Measurements from ENCODE around the gene FLYWCH1. TPM values are rescaled to one million over a fixed set of nuclear protein-coding genes. Genes with fewer than 3 reads are reported as not detected.

FLYWCH1 gene
- total RNA-seq, 1 experiment from 2014 or later, result 13.5 TPM

DNA sequence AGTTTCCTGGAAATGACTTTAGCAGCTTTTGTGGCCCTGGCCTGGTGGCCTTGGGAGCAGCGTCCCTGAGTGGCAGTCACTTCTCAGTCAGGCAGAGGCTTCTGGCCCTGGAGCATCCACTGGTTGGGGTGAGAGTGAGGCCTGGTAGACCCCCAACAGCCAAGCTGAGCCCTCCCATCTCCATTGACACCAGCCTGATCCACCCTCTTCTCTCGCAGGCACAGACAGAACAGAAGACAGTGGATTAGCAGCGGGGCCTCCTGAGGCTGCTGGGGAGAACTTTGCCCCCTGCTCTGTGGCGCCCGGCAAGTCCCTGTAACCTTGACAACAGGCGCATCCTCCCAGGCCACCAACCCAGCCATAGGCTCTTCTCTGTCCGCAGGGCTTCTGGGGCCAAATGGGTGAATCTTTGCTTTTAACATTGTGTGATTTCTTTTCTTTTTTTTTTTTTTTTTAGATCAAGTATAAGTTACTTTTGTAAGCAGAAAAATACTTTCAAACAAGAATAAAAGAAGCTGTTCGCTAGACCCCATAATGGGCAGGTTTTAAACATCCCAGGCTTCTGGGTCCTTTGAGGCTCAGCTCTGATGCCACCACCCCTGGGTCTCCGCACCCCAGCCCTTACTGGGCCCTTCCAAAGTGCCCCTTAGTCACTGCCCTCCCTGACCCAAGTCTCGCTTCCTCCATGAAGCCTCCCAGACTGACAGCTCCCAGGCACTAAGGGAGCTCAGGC is 12.7 kb upstream of the FLYWCH1 start:
- no peak for DNase-seq (ENCODE audit: low read depth)

DNA sequence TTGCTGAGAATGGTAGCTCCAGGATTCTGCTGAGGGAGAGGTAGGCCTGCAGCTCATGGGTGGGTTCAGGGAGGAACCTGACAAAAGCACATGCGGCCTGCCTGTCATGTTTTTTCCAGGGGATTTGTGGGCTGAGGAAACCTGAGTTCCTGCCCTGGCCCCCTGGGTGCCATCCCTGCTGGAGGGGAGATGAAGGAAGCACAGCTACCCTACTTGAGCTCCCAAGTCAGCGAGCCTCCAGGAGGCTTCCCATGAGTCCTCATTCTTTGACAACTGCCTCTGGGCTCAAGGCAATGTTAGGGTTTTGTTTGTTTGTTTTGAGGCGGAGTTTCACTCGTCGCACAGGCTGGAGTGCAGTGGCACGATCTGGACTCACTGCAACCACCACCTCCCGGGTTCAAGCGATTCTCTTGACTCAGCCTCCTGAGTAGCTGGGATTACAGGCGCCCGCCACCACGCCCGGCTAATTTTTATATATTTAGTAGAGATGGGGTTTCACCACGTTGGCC is 12.1 kb upstream of the FLYWCH1 start:
- DNase-seq (ENCODE audit: low read depth), result no peak

- no peak for DNase-seq (ENCODE audit: low read depth)
Observed at GRCh38 chr16:2900526-2901075, 11.1 kb upstream of the FLYWCH1 start.

- no peak for DNase-seq (ENCODE audit: low read depth)
Observed at GRCh38 chr16:2902337-2903130, 9.2 kb upstream of the FLYWCH1 start.

- DNase-seq (ENCODE audit: low read depth), result peak; percentile 79
Observed at GRCh38 chr16:2904100-2904921, 7.4 kb upstream of the FLYWCH1 start.

DNA sequence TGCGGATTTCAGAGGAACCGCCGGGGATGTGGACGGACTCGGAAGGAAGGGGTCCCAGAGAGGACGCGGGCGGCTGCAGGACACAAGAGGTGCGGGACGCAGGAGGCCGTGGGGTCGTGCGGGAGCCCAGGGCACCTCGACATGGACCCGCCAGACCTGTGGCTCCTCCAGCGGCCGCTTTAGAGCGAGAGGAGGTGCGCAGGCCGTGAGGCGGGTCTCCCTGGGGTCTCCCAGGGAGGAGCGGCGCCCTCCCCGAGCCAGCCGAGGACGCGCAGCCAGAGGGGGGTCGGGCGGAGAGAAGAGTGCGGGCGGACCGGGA is 6.8 kb upstream of the FLYWCH1 start:
- DNase-seq (ENCODE audit: low read depth), result no peak

- peak; percentile 98 for DNase-seq (ENCODE audit: low read depth)
Observed at GRCh38 chr16:2905241-2905987, 6.3 kb upstream of the FLYWCH1 start.

DNA sequence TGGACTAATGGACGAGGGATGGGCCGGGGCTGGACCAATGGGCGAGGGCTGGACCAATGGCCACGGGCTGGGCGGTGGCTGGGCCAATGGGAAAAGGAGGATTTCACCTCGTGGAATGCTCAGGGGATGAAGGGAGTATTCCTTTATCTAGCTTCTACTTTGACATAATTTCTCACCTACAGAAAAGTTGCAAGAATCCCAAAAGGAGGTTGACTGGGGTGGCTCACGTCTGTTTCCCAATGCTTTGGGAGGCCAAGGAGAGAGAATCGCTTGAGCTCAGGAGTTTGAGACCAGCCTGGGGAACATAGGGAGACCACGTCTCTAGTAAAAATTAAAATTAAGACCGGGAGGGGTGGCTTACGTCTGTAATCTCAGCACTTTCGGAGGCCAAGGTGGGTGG is 5.7 kb upstream of the FLYWCH1 start:
- no peak for DNase-seq (ENCODE audit: low read depth)

GRCh38 chr16:2907084-2907753 is 4.5 kb upstream of the FLYWCH1 start:
- peak; percentile 53 for DNase-seq (ENCODE audit: low read depth)

DNA sequence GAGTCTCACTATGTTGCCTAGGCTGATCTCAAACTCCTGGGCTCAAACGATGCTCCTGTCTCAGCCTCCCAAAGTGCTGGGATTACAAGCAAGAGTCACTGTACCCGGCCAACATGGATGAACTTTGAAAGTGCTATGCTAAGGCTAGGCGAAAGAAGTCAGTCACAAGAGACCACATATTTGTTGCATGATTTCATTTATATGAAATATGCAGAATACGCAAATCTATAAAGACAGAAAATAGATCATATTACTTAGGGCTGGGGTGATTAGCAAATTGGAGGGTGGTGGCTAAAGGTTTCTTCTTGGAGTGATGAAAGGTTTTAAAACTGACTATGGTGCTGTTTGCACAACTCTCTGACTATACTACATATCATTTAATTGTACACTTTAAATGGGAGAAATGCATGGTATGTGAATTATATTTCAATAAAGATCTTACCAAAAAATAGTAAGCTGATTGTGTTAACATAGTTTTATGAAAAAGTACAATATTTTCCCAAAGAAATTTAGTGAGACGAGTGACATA is 1.2 kb upstream of the FLYWCH1 start:
- DNase-seq (ENCODE audit: low read depth), result no peak

GRCh38 chr16:2912330-2913199 is 834 bp downstream of the FLYWCH1 start:
- peak; percentile 52 for DNase-seq (ENCODE audit: low read depth)

GRCh38 chr16:2913603-2914002 is 1.9 kb downstream of the FLYWCH1 start:
- DNase-seq (ENCODE audit: low read depth), result no peak

- DNase-seq (ENCODE audit: low read depth), result no peak
Observed at GRCh38 chr16:2914233-2914632, 2.5 kb downstream of the FLYWCH1 start.

DNA sequence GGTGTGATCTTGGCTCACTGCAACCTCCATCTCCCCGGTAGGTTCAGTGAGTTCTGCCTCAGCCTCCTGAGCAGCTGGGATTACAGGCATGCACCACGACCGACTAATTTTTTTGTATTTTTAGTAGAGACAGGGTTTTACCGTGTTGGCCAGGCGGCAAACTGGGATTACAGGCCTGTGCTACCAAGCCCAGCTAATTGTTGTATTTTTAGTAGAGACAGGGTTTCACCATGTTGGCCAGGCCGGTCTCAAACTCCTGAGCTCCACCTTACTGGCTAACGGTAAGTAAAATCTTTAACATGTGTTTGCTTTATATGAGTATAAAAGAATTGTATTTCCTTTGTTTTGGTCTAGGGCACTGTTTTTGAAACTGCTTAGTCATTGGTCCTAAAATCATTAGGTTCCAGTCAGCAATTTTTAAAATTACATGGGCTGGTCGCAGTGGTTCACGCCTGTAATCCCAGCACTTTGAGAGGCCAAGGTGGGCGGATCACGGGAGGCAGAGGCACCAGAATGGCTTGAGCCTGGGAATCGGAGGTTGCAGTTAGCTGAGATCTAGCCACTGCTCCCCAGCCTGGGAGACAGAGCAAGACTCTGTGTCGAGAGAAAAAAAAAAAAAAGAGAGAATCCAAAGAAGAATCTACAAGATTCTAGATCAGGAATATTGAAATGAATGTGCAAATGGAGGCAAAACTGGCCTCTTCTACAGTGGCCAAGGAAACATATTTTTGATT is 3.6 kb downstream of the FLYWCH1 start:
- no peak for DNase-seq (ENCODE audit: low read depth)

GRCh38 chr16:2919511-2920255 is 8.0 kb downstream of the FLYWCH1 start:
- peak; percentile 60 for DNase-seq (ENCODE audit: low read depth)

DNA sequence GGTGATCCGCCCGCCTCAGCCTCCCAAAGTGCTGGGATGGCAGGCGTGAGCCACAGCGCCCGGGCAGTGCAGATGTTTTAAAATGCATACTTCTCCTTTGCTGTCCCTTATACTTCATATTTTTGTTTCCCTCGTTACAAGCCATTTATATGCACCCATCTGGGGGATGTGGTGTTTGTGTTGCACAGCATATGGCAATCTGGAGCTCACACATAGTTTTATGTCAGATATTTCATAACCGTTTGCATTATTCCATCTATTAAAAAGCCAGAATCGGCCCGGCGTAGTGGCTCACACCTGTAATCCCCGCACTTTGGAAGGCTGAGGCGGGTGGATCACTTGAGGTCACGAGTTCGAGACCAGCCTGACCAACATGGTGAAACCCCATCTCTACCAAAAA is 11.8 kb downstream of the FLYWCH1 start:
- DNase-seq (ENCODE audit: low read depth), result no peak

- no peak for DNase-seq (ENCODE audit: low read depth)
Observed at GRCh38 chr16:2924901-2925755, 13.4 kb downstream of the FLYWCH1 start.
